ENCODE data around the gene PHC2. TPM values are rescaled to one million over a fixed set of nuclear protein-coding genes. Genes with fewer than 3 reads are reported as not detected.
A peak's percentile ranks its signal among the peaks of the same experiment; 100 is the strongest.
"Not testable (repeated sequence)": the region's sequence is repeated elsewhere in the genome, so short reads cannot be mapped to it uniquely, and the experiment has no call there.

PHC2 gene
- total RNA-seq, 2 donors from 2014 or later = 14.2 to 27.4 TPM

GRCh38 chr1:33312413-33312749 lies 118.5 kb downstream of the PHC2 start:
- Mint-ChIP-seq H3K4me3 (no peak overlapping the region), H3K36me3 (no peaks in the 10 kb centered on the region), H3K27ac (no peak overlapping the region), H3K27me3 (no peaks in the 10 kb centered on the region), H3K9me3 (no peaks in the 10 kb centered on the region), H3K4me1 (ENCODE audit: low read depth in 2 of 2) (no peaks in the 10 kb centered on the region)
- DNase-seq (ENCODE audit: low spot score) = no peak
- peak in 1 of 2 donors; percentile 38 for ATAC-seq

- no peak for DNase-seq (ENCODE audit: low spot score)
- peak in 1 of 2 donors; percentile 39 for ATAC-seq
Measured at GRCh38 chr1:33311706-33312412, 119.0 kb downstream of the PHC2 start.

GRCh38 chr1:33310702-33311101 lies 120.2 kb downstream of the PHC2 start:
- DNase-seq (ENCODE audit: low spot score) (no peak), ATAC-seq (no peak)
- H3K36me3 Mint-ChIP-seq = no peaks in the 10 kb centered on the region
- H3K4me3 Mint-ChIP-seq = no peak overlapping the region
- H3K4me1 Mint-ChIP-seq (ENCODE audit: low read depth in 2 of 2) = no peaks in the 10 kb centered on the region
- peaks cover 0 to 3% of the 10 kb centered on the region in 2 donors for H3K27me3 Mint-ChIP-seq
- no peaks in the 10 kb centered on the region for H3K9me3 Mint-ChIP-seq
- no peak overlapping the region for H3K27ac Mint-ChIP-seq

More at GRCh38 chr1:33311706-33312412, 119.0 kb downstream of the PHC2 start:
- Mint-ChIP-seq H3K4me3 (no peak overlapping the region), H3K27me3 (no peaks in the 10 kb centered on the region), H3K36me3 (no peaks in the 10 kb centered on the region), H3K9me3 (no peaks in the 10 kb centered on the region), H3K27ac (no peak overlapping the region), H3K4me1 (ENCODE audit: low read depth in 2 of 2) (no peaks in the 10 kb centered on the region)

GRCh38 chr1:33309351-33309750 lies 121.5 kb downstream of the PHC2 start:
- H3K27me3 Mint-ChIP-seq = not testable (repeated sequence)

GRCh38 chr1:33307494-33307864 lies 123.4 kb downstream of the PHC2 start:
- no peak for ATAC-seq
- Mint-ChIP-seq H3K9me3 (no peaks in the 10 kb centered on the region), H3K4me3 (no peak overlapping the region), H3K27me3 (peaks cover 0 to 3% of the 10 kb centered on the region in 2 donors), H3K4me1 (ENCODE audit: low read depth in 2 of 2) (peaks cover 2 to 3% of the 10 kb centered on the region in 2 donors), H3K27ac (no peak overlapping the region), H3K36me3 (no peaks in the 10 kb centered on the region)
- no peak for DNase-seq (ENCODE audit: low spot score)

More at GRCh38 chr1:33309351-33309750, 121.5 kb downstream of the PHC2 start:
- ATAC-seq; H3K4me3 Mint-ChIP-seq; H3K36me3 Mint-ChIP-seq; DNase-seq (ENCODE audit: low spot score); H3K27ac Mint-ChIP-seq; H3K9me3 Mint-ChIP-seq; H3K4me1 Mint-ChIP-seq (ENCODE audit: low read depth in 2 of 2): not testable (repeated sequence)

GRCh38 chr1:33306653-33307493 lies 124.0 kb downstream of the PHC2 start:
- peak in 1 of 2 donors; percentile 43 for ATAC-seq
- no peak for DNase-seq (ENCODE audit: low spot score)
- H3K27me3 Mint-ChIP-seq = peaks cover 0 to 3% of the 10 kb centered on the region in 2 donors
- no peak overlapping the region for H3K27ac Mint-ChIP-seq
- H3K4me3 Mint-ChIP-seq = no peak overlapping the region
- no peaks in the 10 kb centered on the region for H3K36me3 Mint-ChIP-seq
- H3K4me1 Mint-ChIP-seq (ENCODE audit: low read depth in 2 of 2) = peaks cover 4 to 7% of the 10 kb centered on the region in 2 donors
- H3K9me3 Mint-ChIP-seq = no peaks in the 10 kb centered on the region

GRCh38 chr1:33305816-33306652 lies 124.9 kb downstream of the PHC2 start:
- Mint-ChIP-seq H3K27me3 (peaks cover 0 to 3% of the 10 kb centered on the region in 2 donors), H3K4me1 (ENCODE audit: low read depth in 2 of 2) (peaks cover 4 to 7% of the 10 kb centered on the region in 2 donors), H3K36me3 (no peaks in the 10 kb centered on the region), H3K4me3 (no peak overlapping the region), H3K9me3 (no peaks in the 10 kb centered on the region), H3K27ac (no peak overlapping the region)
- ATAC-seq (no peak), DNase-seq (ENCODE audit: low spot score) (no peak)

- H3K4me1 Mint-ChIP-seq (ENCODE audit: low read depth in 2 of 2) = peaks cover 4 to 7% of the 10 kb centered on the region in 2 donors
- H3K36me3 Mint-ChIP-seq = no peaks in the 10 kb centered on the region
- ATAC-seq (no peak), DNase-seq (ENCODE audit: low spot score) (no peak)
- no peak overlapping the region for H3K27ac Mint-ChIP-seq
- H3K27me3 Mint-ChIP-seq = peaks cover 0 to 3% of the 10 kb centered on the region in 2 donors
- no peak overlapping the region for H3K4me3 Mint-ChIP-seq
- no peaks in the 10 kb centered on the region for H3K9me3 Mint-ChIP-seq
Measured at GRCh38 chr1:33305016-33305415, 125.9 kb downstream of the PHC2 start.

- no peaks in the 10 kb centered on the region for H3K36me3 Mint-ChIP-seq
- ATAC-seq = peak in 1 of 2 donors; percentile 45
Measured at GRCh38 chr1:33302325-33302724, 128.6 kb downstream of the PHC2 start.

GRCh38 chr1:33301273-33301984 lies 129.5 kb downstream of the PHC2 start:
- no peak overlapping the region for H3K27ac Mint-ChIP-seq
- H3K27me3 Mint-ChIP-seq = peaks cover 0 to 3% of the 10 kb centered on the region in 2 donors
- DNase-seq (ENCODE audit: low spot score) = no peak
- no peaks in the 10 kb centered on the region for H3K36me3 Mint-ChIP-seq
- peaks cover 11 to 17% of the 10 kb centered on the region in 2 donors for H3K4me1 Mint-ChIP-seq (ENCODE audit: low read depth in 2 of 2)
- ATAC-seq = no peak
- H3K4me3 Mint-ChIP-seq = no peak overlapping the region
- H3K9me3 Mint-ChIP-seq = no peaks in the 10 kb centered on the region

More at GRCh38 chr1:33302325-33302724, 128.6 kb downstream of the PHC2 start:
- Mint-ChIP-seq H3K27me3 (peaks cover 0 to 3% of the 10 kb centered on the region in 2 donors), H3K4me1 (ENCODE audit: low read depth in 2 of 2) (peaks cover 11 to 17% of the 10 kb centered on the region in 2 donors), H3K27ac (no peak overlapping the region), H3K4me3 (no peak overlapping the region), H3K9me3 (no peaks in the 10 kb centered on the region)
- no peak for DNase-seq (ENCODE audit: low spot score)

GRCh38 chr1:33300673-33301072 lies 130.2 kb downstream of the PHC2 start:
- Mint-ChIP-seq H3K9me3 (no peaks in the 10 kb centered on the region), H3K27ac (no peak overlapping the region)
- DNase-seq (ENCODE audit: low spot score) = no peak

GRCh38 chr1:33299461-33300155 lies 131.3 kb downstream of the PHC2 start:
- H3K27me3 Mint-ChIP-seq = no peaks in the 10 kb centered on the region
- no peak overlapping the region for H3K4me3 Mint-ChIP-seq
- no peaks in the 10 kb centered on the region for H3K36me3 Mint-ChIP-seq
- DNase-seq (ENCODE audit: low spot score) (no peak), ATAC-seq (no peak)
- no peaks in the 10 kb centered on the region for H3K9me3 Mint-ChIP-seq
- peaks cover 11 to 17% of the 10 kb centered on the region in 2 donors for H3K4me1 Mint-ChIP-seq (ENCODE audit: low read depth in 2 of 2)
- no peak overlapping the region for H3K27ac Mint-ChIP-seq

More at GRCh38 chr1:33300673-33301072, 130.2 kb downstream of the PHC2 start:
- H3K4me3 Mint-ChIP-seq = no peak overlapping the region
- no peaks in the 10 kb centered on the region for H3K27me3 Mint-ChIP-seq
- no peak for ATAC-seq
- H3K4me1 Mint-ChIP-seq (ENCODE audit: low read depth in 2 of 2) = peaks cover 11 to 17% of the 10 kb centered on the region in 2 donors
- no peaks in the 10 kb centered on the region for H3K36me3 Mint-ChIP-seq
